Neural crest cell (in vitro differentiated cells): Measurements from ENCODE around the gene SLC13A1. TPM values are rescaled to one million over a fixed set of nuclear protein-coding genes. Genes with fewer than 3 reads are reported as not detected.

Experiments used
- DNase-seq: peaks from one replicate; pipeline ENCODE4 v3.0.0; 2021; ENCODE audit warnings: low read depth, mixed read lengths, low spot score
- H3K27ac Mint-ChIP-seq: one replicate; pipeline ENCODE4 v1.8.0; 2021; ENCODE audit warnings: mild to moderate bottlenecking, mixed read lengths; ENCODE audit not compliant: unreplicated experiment
- H3K27me3 Mint-ChIP-seq: 2 replicates; pipeline ENCODE4 v1.8.0; 2021; ENCODE audit warnings: low read depth, mild to moderate bottlenecking, mixed read lengths
- H3K36me3 Mint-ChIP-seq: 2 replicates; pipeline ENCODE4 v1.8.0; 2021; ENCODE audit warnings: low read depth, mild to moderate bottlenecking, mixed read lengths
- H3K4me1 Mint-ChIP-seq: 2 replicates; pipeline ENCODE4 v1.8.0; 2021; ENCODE audit warnings: mixed read lengths
- H3K4me3 Mint-ChIP-seq: one replicate; pipeline ENCODE4 v1.8.0; 2021; ENCODE audit warnings: mild to moderate bottlenecking, mixed read lengths
- H3K9me3 Mint-ChIP-seq: 2 replicates; pipeline ENCODE4 v1.8.0; 2021; ENCODE audit warnings: mixed read lengths
- CTCF ChIP-seq: fragments of 200-600 bp; sonication (generic); conservative IDR thresholded peaks from 2 replicates; pipeline ENCODE4 v1.5.0; 2021; ENCODE audit warnings: antibody characterized with exemption, mild to moderate bottlenecking
- total RNA-seq: library from RNA; stranded (reverse); gene quantifications from 2 replicates; pipeline ENCODE4 v1.2.1, GENCODE V29; 2021

The SLC13A1 gene
- total RNA-seq, 1 donor from 2014 or later: not detected

- peak; percentile 84 for DNase-seq
- no peaks in the 10 kb centered on the region for H3K36me3 Mint-ChIP-seq
- no peaks in the 10 kb centered on the region for H3K9me3 Mint-ChIP-seq
- no peaks in the 10 kb centered on the region for H3K4me1 Mint-ChIP-seq
- no peak overlapping the region for H3K4me3 Mint-ChIP-seq
- TF ChIP-seq CTCF: peak; percentile 91
- no peaks in the 10 kb centered on the region for H3K27me3 Mint-ChIP-seq
- no peak overlapping the region for H3K27ac Mint-ChIP-seq
These were observed 45.4 kb downstream of the SLC13A1 start for GRCh38 chr7:123154231-123154860.

- no peak for DNase-seq
- H3K27ac Mint-ChIP-seq: no peak overlapping the region
- no peaks in the 10 kb centered on the region for H3K27me3 Mint-ChIP-seq
- TF ChIP-seq CTCF: no peak
- H3K36me3 Mint-ChIP-seq: no peaks in the 10 kb centered on the region
- no peak overlapping the region for H3K4me3 Mint-ChIP-seq
- H3K4me1 Mint-ChIP-seq: no peaks in the 10 kb centered on the region
- H3K9me3 Mint-ChIP-seq: no peaks in the 10 kb centered on the region
These were observed 48.3 kb downstream of the SLC13A1 start for GRCh38 chr7:123151443-123151842.

GRCh38 chr7:123148813-123149212, 51.0 kb downstream of the SLC13A1 start:
- Mint-ChIP-seq H3K27me3 (no peaks in the 10 kb centered on the region), H3K36me3 (no peaks in the 10 kb centered on the region), H3K4me3 (no peak overlapping the region), H3K27ac (no peak overlapping the region), H3K4me1 (no peaks in the 10 kb centered on the region), H3K9me3 (no peaks in the 10 kb centered on the region)
- TF ChIP-seq CTCF: no peak
- no peak for DNase-seq

GRCh38 chr7:123143252-123144006, 56.3 kb downstream of the SLC13A1 start:
- H3K4me1 Mint-ChIP-seq: no peaks in the 10 kb centered on the region
- no peak overlapping the region for H3K27ac Mint-ChIP-seq
- no peak for DNase-seq
- H3K9me3 Mint-ChIP-seq: no peaks in the 10 kb centered on the region
- TF ChIP-seq CTCF: no peak
- H3K4me3 Mint-ChIP-seq: no peak overlapping the region
- H3K27me3 Mint-ChIP-seq: no peaks in the 10 kb centered on the region
- no peaks in the 10 kb centered on the region for H3K36me3 Mint-ChIP-seq

GRCh38 chr7:123140561-123140960, 59.2 kb downstream of the SLC13A1 start:
- no peaks in the 10 kb centered on the region for H3K9me3 Mint-ChIP-seq
- H3K4me3 Mint-ChIP-seq: no peak overlapping the region
- no peak for TF ChIP-seq CTCF
- no peaks in the 10 kb centered on the region for H3K4me1 Mint-ChIP-seq
- no peaks in the 10 kb centered on the region for H3K27me3 Mint-ChIP-seq
- no peak for DNase-seq
- no peaks in the 10 kb centered on the region for H3K36me3 Mint-ChIP-seq
- H3K27ac Mint-ChIP-seq: no peak overlapping the region
